Right kidney (tissue), 1 donor: ENCODE data around the gene USP33.
"Not testable (repeated sequence)": the region's sequence is repeated elsewhere in the genome, so short reads cannot be mapped to it uniquely, and the experiment has no call there.

Experiments used
- DNase-seq: peaks from one replicate; pipeline ENCODE4 v3.0.0-alpha.2; 2016

Gene USP33

DNA sequence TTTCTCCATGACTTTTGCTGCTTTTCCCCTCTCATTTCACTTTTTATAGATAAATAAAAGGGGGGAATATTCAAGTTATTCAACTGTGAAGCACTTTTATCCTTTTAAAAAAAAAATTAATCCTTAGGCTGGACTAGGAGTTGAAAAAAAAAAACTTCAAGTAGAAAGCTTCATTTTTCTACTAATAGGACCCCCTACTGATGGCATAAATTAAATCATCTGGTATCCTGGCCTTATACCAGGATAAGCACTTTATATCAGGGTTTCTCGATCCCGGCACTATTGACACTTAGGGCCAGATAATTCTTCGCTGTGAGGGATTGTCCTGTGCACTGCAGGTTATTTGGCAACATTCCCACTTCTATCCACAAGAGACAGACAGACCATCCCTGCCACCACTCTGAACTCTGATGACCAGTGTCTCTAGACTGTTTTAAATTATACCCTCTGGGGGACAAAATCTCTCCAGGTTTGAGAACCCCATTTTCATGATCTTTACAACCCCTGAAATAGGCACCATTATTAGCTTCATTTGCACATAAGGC, 17.6 kb downstream of the USP33 start:
- DNase-seq = no peak

DNA sequence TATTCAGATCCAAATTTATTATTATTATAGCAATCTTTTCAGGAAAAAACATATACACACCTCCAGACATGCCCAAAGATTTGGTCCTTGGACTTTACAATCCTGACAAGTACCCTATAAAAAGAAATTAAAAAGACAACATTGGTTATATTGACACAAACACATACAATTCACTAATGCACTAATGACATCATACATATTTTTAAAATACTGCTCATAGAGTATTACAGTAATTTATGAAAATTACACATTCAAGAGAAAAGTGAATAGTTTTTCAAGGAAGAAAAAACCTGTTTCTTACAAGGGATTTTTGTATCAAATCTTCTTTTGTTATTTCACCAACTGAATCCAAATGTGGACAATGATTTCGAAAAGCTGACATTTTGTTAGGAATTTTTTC, 18.3 kb downstream of the USP33 start:
- DNase-seq = no peak

DNA sequence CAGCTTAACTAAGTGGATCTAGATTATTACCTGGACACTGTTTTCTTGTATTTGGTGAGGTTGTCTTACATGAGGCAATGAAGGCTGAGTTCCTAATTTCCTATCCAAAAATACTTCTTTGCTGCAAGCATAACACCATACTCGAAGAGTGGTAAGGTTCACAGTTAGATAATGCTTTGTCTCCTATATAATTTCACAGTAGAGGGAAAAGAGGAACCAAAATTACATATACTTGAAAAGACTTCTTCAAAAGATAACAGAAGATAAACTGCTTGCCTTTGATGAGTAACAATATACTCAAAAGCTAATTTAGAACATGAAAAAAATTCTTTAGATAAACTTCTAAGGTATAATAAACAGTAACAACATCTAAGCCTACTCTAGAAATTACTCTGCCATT, 20.4 kb downstream of the USP33 start:
- DNase-seq = no peak

DNA sequence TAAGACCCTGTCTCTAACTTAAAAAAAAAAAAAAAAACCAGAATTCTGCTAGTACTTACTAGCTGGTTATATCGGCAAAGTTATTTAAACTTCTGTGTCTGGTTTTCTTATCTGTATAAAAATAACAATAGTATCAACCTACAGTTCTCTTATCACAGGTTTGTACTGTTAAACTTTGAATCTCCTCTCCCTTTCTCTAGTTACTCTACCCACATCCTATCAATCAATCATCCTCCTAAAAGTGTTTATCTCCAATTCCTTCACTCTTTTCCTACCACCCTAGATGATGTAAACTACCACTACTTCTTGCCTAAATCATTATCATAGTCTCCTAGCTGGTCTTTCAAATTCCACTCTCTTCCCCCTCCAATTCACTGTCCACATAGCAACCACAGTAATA, 27.6 kb downstream of the USP33 start:
- DNase-seq = no peak

DNA sequence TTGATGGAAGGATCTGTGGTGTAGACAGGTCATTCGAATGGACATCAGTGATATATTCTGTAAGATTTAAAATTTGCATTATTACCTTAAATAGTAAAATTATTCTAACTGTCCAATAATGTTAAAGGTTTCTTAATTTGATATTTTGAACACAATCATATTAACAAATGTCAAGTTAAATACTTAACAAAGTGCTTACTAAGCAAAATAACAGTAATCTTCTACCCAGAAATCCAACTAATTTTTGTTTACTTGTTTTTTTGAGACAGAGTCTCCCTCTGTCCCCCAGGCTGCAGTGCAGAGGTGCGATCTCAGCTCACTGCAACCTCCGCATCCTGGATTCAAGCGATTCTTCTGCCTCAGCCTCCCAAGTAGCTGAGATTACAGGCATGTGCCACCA, 33.9 kb downstream of the USP33 start:
- no peak for DNase-seq

DNA sequence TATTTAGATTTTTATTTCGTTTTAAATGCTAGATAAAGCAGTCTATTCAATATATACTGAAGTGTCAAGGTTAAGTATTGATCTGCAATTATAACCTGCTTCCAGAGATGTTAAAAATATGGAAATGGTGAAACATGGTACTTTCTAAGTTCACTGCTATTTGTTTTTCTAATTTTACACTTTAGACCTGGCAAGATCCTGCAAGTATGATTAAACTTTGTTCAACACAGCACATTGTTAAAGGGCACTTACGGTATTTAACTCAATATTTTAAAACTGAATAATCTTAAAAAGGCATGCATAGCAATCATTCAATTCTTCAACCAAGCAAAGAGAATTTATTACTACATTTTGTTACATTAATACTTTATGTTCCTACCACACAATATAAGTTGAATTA, 41.5 kb downstream of the USP33 start:
- DNase-seq = no peak

DNA sequence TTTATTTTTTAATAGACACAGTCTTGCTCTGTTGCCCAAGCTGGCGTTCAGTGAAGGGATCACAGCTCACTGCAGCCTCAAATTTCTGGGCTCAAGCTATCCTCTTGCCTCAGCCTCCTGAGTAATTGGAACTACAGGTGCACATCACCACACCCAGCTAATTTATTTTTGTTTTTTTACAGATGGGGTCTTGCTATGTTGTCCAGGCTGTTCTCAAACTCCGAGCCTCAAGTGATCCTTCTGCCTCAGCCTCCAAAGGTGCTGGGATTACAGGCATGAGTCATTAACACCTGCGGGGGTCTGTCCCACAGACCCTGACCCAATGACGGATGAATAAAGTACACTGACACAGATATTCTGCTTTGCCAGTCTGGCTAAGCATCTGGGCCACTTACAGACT, 43.6 kb downstream of the USP33 start:
- DNase-seq = no peak

DNA sequence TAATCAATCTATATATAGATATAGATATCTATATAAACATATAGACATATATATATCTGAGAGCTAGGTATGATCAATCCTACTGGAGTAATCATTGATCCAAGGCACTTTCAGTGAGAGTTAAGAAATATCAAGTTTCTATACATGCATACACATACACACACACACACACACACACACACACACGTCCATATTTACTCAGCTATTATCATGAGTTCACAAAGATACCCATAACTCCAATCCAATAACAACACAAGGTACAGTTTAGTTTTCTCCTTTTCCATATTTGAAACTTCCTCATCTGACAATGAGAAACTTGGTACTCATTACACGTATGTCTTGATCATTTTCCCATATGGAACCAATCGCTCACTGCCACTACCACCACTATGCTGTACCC, 49.9 kb downstream of the USP33 start:
- DNase-seq = no peak

DNA sequence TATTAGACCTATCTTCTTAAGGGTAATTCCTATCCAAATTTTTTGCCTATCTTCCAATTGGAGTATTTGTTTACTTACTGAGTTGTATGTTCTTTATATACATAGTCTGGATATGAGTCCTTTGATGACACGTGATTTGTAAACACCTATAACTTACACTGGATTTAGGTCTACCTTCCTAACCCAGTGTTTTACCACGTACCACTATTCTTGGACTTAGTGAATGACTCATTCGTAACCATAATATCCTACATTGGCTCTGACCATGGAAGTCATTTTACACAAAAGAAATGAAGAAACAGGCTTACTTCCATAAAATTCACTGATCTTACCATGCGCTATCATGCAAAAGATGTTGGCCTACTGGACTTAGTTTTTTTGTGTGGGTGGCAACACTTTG, 53.3 kb downstream of the USP33 start:
- no peak for DNase-seq

DNA sequence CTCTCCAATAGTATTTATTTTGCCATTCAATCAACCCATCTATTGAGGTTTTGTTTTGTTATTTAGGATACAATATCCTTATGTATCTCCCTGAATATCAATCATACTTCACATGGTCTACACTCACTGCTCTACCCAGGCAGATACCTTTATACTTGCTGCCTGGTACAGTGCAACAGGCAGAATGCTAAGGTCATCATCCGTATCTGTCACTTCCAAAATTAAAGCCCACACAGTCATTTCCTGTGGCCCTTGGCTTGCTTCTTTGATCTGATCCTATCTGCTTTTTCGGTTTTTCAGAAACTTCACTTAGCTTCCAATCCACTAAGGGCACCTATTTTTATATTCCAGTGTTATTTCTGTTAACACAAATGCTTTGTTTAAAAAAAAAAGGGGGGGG, 54.9 kb downstream of the USP33 start:
- DNase-seq = no peak

DNA sequence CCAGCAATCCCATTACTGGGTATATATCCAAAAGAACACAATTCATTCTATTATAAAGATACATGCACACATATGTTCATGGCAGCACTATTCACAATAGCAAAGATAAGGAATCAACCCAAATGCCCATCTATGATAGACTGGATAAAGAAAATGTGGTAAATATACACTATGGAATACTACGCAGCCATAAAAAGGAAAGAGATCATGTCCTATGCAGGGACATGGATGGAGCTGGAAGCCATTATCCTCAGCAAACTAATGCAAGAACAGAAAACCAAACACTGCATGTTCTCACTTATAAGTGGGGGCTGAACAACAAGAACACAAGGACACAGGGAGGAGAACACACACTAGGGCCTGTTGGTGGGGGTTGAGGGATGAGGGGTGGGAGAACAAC, 60.0 kb downstream of the USP33 start:
- DNase-seq = not testable (repeated sequence)

DNA sequence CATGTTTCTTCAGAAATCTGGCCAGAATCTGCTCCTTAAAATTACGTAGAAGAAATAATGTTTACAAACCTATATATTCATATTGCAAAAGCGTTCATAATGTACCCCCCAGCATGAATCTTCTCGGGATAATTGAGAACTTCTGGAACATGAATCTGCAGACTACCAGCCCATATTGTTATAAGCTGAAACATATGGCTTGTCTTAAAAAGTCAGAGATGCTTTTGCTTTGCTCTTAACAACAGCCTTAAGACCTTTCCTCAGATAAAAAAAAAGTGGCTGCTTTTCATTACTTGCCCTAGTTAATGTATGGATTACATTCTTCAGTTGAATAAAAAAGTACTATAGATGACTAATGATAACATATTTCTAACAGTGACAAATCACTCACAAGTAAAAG, 62.2 kb downstream of the USP33 start:
- no peak for DNase-seq

DNA sequence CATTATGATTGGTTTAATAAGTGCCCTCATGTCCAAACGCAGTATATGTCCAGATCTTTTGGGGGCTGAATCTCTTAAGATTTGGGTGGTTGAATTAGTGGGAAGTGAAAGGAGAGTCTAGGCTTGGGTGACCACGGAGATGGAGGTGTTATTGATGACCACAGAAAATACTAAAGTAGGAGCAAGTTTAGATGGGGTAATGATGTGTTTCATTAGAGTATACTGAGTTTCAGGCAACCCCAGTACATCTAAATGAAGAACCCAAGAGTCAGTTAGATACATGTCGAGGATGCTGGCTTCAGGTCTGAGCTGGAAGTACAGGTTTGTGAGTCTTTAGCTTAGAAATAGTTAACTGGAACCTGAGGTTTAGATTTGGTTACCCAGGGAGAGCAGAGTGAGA, 70.7 kb downstream of the USP33 start:
- DNase-seq = no peak

DNA sequence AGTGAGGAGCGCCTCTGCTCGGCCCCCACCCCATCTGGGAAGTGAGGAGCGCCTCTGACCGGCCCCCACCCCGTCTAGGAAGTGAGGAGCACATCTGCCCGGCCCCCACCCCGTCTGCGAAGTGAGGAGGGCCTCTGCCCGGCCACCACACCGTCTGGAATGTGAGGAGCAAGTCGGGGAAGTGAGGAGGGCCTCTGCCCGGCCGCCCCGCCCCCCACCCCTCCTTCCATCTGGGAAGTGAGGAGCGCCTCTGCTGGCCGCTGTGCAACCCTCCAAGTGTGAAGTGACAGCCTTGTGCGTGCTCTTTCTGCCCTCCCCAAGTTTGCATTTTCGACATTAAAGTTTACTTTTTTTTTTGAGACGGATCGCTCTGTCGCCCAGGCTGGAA, 72.1 kb downstream of the USP33 start:
- no peak for DNase-seq

DNA sequence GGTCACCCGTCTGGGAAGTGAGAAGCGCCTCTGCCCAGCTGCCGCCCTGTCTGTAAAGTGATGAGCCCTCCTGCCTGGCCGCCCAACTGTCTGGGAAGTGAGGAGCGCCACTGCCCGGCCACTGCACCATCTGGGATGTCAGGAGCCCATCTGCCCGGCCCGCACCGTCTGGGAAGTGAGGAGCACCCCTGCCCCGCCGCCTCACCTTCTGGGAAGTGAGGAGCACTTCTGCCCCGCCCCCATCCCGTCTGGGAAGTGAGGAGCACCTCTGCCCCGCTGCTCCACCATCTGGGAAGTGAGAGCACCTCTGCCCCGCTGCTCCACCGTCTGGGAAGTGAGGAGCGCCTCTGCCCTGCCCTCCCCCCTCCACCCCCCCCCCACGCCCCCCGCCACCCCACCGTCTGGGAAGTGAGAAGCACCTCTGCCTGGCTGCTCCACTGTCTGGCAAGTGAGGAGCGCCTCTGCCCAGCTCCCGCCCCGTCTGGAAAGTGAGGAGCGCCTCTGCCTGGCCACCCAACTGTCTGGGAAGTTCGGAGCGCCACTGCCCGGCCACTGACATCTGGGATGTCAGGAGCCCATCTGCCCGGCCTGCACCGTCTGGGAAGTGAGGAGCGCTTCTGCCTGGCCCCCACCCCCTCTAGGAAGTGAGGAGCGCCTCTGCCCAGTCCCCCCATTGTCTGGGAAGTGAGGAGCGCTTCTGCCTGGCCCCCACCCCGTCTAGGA, 72.7 kb downstream of the USP33 start:
- DNase-seq = no peak

DNA sequence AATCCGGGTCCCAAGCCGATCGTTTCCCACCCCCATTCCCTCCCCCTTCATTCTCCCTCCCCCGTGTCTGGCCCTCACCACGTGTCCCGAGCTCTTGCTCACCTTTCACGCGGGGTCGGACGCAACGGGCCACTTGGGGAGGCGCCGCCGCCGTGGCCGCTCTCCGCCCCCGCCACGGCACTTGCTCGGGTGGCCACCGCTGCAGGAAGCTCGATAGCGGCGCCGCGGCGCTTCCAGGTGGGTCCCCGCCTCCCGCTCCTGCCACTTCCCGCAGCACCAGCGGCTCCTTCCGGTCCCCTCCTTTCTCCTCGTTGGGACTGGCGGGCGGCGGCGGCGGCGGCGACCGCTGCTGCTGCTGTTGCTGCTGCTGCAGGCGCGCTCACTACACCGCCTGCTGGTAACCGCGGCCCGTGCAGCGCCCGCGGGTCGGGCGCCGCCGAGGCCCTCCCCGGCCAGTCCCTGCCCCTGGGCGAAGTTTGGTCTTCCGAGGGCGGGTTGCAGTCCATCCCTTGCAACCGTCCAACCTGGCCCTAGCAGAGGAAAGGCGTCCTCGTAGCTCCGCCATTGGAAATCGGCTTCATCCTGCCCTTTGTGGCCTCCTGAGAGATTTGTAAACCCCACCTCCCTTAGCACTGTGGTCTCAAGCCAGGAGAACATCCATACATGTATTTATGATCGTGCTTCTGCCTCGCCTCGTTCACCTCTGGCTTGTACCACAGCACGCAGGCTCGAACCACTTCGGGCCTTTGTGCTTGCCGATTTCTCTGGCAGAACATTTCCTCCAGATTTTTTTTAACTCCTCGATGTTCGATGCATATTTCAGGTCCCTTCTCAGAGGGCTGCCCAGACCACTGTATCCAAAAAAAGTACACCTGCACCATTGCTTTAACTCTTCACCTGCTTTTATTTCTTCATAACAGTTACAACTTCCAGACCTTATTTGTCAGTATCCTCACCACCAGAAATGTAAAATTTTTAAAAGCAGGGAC, 76.2 kb downstream of the USP33 start:
- DNase-seq = peak; percentile 98

DNA sequence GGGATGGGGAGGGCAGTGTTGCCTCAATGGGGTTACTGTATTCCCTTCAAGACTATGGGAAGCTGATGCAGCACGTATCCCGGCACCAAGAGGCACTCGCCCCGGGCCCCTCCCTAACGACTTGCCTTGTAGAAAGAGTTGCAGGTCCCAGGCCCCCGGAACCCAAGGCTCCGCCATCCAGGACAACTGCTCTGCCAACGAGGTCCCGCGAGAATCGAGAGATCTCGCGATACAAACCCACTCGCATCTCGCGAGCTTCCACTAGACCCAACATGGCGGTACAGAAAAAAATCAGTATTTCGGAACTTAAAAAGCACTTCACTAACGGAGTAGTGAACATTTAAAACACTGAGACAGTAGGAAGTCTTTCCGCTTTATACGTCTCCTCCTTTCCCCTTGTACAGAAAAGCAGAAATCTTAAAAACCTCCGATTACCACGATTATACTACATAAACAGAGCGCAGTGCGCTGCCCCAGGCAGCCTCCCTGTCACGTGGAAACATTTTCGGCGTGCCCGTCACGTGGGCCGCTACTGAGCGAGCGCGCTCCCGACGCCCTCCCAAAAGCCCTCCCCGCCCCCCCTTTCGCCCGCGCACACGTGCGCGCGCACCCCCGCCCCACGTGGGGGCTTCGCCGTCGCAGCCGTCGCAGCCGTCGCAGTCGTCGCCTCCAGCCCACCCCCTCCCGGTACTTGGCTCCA, 77.0 kb downstream of the USP33 start, which contains the start of gene ZZZ3:
ZZZ3 (minus strand) TSS at position 199 of the 700 bp plus-strand sequence. CDS start 49,304 bp downstream, outside the sequence.
- DNase-seq = peak; percentile 97

DNA sequence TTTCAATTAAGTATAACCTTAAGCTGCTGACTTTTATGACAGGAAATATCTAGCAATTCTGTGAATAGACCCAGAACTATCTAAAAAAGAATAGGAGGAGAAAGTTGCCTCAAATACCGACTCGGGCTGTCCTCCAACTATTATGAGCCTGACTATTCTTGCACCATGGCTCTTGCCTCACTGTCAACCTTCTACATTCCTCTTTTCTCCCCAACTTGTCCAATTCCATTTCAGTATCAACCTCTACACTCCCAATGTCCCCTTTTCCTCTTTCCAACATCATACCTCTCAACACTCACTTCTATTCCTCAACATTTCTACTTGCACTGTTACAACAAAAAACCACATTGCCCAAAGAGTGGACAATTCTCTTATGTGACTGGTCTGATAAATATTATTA, 79.5 kb downstream of the USP33 start:
- no peak for DNase-seq

DNA sequence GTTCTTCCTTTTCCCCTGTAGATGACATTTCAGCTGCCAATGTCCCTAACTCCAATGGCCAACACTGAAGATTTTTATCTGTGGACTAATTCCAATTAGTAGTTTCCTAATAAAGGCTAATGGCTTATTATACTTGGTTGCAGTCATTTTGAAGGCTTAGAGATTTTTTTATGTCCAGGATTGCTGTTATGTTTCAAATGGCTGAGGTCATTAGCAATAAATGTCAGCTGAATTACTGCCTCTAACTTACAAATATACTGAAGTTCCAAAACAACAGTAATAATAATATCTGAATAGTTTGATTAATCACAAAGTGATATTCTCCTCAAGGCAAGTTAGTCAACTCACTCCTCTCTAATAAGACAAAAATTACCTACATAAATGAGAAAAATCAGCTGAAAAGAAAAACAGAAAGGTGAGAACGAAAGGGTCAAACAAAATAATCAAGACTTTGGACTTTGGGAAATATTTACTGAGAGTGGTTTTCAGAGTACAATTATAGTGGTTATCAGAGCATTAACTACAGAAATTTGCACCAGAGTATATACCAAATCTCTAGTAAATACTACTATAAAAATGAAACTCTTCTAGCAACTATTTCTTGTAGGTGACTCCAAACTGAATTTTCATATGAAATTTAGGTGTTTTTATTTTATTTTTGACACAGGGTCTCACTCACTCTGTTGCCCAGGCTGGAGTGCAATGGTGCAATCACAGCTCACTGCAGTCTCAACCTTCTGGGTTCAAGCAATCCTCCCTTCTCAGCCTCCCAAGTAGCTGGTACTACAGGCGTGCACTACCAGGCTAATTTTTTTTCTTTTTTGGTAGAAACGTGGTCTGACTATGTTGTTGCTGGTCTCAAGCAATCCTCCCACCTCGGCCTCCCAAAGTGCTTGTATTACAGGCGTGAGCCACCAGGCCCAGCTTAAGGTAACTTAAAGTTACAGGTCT, 80.7 kb downstream of the USP33 start:
- no peak for DNase-seq

DNA sequence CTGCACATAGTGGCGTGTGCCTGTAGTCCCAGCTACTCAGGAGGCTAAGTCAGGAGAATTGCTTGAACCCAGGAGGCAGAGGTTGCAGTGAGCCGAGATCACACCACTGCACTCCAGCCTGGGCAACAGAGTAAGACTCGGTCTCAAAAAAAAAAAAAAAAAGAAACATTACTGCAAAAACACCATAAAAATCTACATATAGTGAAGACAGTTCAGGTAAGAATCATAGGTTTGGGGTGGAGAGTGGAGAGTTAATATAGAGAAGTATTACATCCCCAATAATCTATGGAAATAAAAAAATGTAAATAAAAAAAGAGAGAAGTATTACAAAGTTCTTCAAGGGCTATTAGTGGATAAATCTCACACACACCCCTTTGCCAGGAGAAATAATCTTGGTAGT, 84.8 kb downstream of the USP33 start:
- DNase-seq = not testable (repeated sequence)

DNA sequence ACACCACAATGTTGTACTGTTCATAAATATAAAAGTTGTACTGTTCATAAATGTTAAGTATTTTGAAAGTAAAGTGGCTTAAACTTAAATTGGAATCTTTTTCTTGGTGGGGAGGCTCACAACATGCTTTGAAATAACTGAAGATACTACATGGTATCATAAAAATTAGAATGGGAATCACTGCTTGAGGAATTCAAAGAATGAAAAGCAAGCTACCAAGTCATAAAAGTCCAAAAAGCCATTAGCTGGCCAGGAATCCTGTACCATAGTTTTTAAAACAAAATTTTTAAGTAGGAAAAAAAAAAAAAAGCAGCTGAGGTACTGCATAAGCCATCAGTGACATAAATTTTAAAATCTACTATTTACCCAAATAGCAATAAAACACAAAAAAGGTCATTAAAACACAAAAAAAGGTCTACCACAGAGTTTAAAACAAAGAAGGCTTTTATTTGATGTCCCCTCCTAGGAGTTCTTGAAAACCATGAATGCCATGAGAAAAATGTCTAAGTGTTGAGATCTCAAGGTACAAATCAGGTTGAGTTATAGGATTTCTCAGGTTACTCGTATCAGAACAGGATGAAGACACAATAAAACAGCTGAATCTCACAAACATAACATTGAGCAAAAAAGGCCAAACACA, 85.8 kb downstream of the USP33 start:
- DNase-seq = no peak
